Osteoblast (primary cell): ENCODE measurements around the gene PDCD7. TPM values are rescaled to one million over a fixed set of nuclear protein-coding genes. Genes with fewer than 3 reads are reported as not detected.

Source experiments
- DNase-seq: peaks from one replicate; pipeline ENCODE4 v3.0.0; 2011; ENCODE audit warnings: low spot score, mixed read lengths; ENCODE audit not compliant: insufficient read length; ENCODE audit errors: missing footprints
- H2AFZ ChIP-seq: 2 replicates; pipeline ENCODE4 v1.6.0; 2011; ENCODE audit warnings: mild to moderate bottlenecking, low read length
- H3K27ac ChIP-seq: 2 replicates; pipeline ENCODE4 v1.5.1; 2011; ENCODE audit warnings: mild to moderate bottlenecking, low read depth, low read length, moderate library complexity
- H3K27me3 ChIP-seq: 2 replicates; pipeline ENCODE4 v1.6.0; 2012; ENCODE audit warnings: mild to moderate bottlenecking, control low read depth, inconsistent platforms, low read length, moderate library complexity; ENCODE audit not compliant: insufficient read depth
- H3K36me3 ChIP-seq: 2 replicates; pipeline ENCODE4 v1.5.1; 2011; ENCODE audit warnings: mild to moderate bottlenecking, low read length, control low read depth, moderate library complexity; ENCODE audit not compliant: insufficient read depth
- H3K4me1 ChIP-seq: 2 replicates; pipeline ENCODE4 v1.5.1; 2011; ENCODE audit warnings: mild to moderate bottlenecking, low read length, control low read depth, moderate library complexity; ENCODE audit not compliant: insufficient read depth
- H3K4me2 ChIP-seq: 2 replicates; pipeline ENCODE4 v1.6.0; 2011; ENCODE audit warnings: mild to moderate bottlenecking, low read length; ENCODE audit not compliant: insufficient read depth
- H3K4me3 ChIP-seq: fragments of 200-600 bp; sonication (generic); 3 replicates; pipeline ENCODE4 v1.5.1; 2012; ENCODE audit warnings: mild to moderate bottlenecking, low read length, inconsistent platforms; ENCODE audit not compliant: insufficient read depth
- H3K79me2 ChIP-seq: 2 replicates; pipeline ENCODE4 v1.6.0; 2012; ENCODE audit warnings: mild to moderate bottlenecking, low read length, control low read depth, inconsistent platforms; ENCODE audit not compliant: insufficient read depth
- H3K9me3 ChIP-seq: 2 replicates; pipeline ENCODE4 v1.5.1; 2011; ENCODE audit warnings: low read depth, low read length, control low read depth
- H4K20me1 ChIP-seq: 2 replicates; pipeline ENCODE4 v1.6.0; 2012; ENCODE audit warnings: mild to moderate bottlenecking, low read length, control low read depth; ENCODE audit not compliant: insufficient read depth
- CTCF ChIP-seq: IDR thresholded peaks from 2 replicates; pipeline ENCODE4 v1.5.1; 2011; ENCODE audit warnings: mild to moderate bottlenecking, low read depth, low read length, moderate library complexity; ENCODE audit errors: extremely low read depth
- small RNA-seq: library from RNA; depleted of rRNA; stranded (forward); fragments of <200 nt; gene quantifications from one replicate; pipeline ENCODE3, GENCODE V24; 2012
- total RNA-seq: library from RNA; depleted of rRNA; stranded (reverse); fragments of >200 nt; gene quantifications from 2 replicates; pipeline ENCODE4 v1.2.3, GENCODE V29; 2012

Gene PDCD7
- total RNA-seq, 1 donor, result 19.5 TPM

GRCh38 chr15:65069179-65069578 is 64.4 kb downstream of the PDCD7 start:
- Histone ChIP-seq H4K20me1 (no peaks in the 10 kb centered on the region), H3K27ac (no peak overlapping the region), H3K9me3 (no peaks in the 10 kb centered on the region), H3K79me2 (no peaks in the 10 kb centered on the region), H3K27me3 (peaks cover 36% of the 10 kb centered on the region), H3K4me2 (no peak overlapping the region), H3K36me3 (no peaks in the 10 kb centered on the region), H3K4me1 (peaks cover 25% of the 10 kb centered on the region), H2AFZ (no peak overlapping the region), H3K4me3 (no peak overlapping the region)
- no peak for TF ChIP-seq CTCF
- peak; percentile 96 for DNase-seq

GRCh38 chr15:65068403-65068788 is 65.2 kb downstream of the PDCD7 start:
- Histone ChIP-seq H3K79me2 (no peaks in the 10 kb centered on the region), H3K9me3 (no peaks in the 10 kb centered on the region), H3K27ac (no peak overlapping the region), H4K20me1 (no peaks in the 10 kb centered on the region), H2AFZ (no peak overlapping the region), H3K4me3 (no peak overlapping the region), H3K27me3 (peaks cover 42% of the 10 kb centered on the region), H3K36me3 (no peaks in the 10 kb centered on the region), H3K4me1 (peaks cover 25% of the 10 kb centered on the region), H3K4me2 (no peak overlapping the region)
- peak; percentile 64 for DNase-seq
- no peak for TF ChIP-seq CTCF

GRCh38 chr15:65067645-65068402 is 65.8 kb downstream of the PDCD7 start, which contains the start of gene RASL12:
Gene RASL12, minus strand, starts transcription at chr15:65067991. Its CDS starts 156 bp downstream, at chr15:65067835.
- Histone ChIP-seq H3K4me1 (peaks cover 25% of the 10 kb centered on the region), H4K20me1 (no peaks in the 10 kb centered on the region), H2AFZ (no peak within 1 kb of the TSS), H3K4me2 (no peak within 1 kb of the TSS), H3K4me3 (peak within 1 kb of the TSS; percentile 22), H3K79me2 (no peaks in the 10 kb centered on the region), H3K36me3 (no peaks in the 10 kb centered on the region), H3K27ac (no peak within 1 kb of the TSS), H3K27me3 (peaks cover 42% of the 10 kb centered on the region), H3K9me3 (no peaks in the 10 kb centered on the region)
- no peak for DNase-seq
- TF ChIP-seq CTCF, result no peak

Small RNA genes within 50 kb of the gene (small RNA-seq; reads per million reads assigned to genes)
- gene AC013553.1, result not detected

Other genes starting within 250 kb of the PDCD7 start
- 3.8 and 6.2 TPM in 2 replicates for gene ANKDD1A, start 221.9 kb downstream of the PDCD7 start, total RNA-seq
- 142 and 164 TPM in 2 replicates for gene SPG21, start 143.9 kb downstream of the PDCD7 start, total RNA-seq
- 24.5 and 31.8 TPM in 2 replicates for gene MTFMT, start 104.2 kb downstream of the PDCD7 start, total RNA-seq
- gene SLC51B, start 88.4 kb downstream of the PDCD7 start, total RNA-seq, result not detected in 2 replicates
- gene RASL12, start 65.8 kb downstream of the PDCD7 start, total RNA-seq, result under 0.01 and 0.36 TPM in 2 replicates
- not detected in 2 replicates for gene KBTBD13, start 57.1 kb downstream of the PDCD7 start, total RNA-seq
- gene UBAP1L, start 18.6 kb downstream of the PDCD7 start, total RNA-seq, result 2.9 and 3.3 TPM in 2 replicates
- 39.5 and 46.7 TPM in 2 replicates for gene CLPX, start 51.5 kb upstream of the PDCD7 start, total RNA-seq
- gene CILP, start 77.7 kb upstream of the PDCD7 start, total RNA-seq, result under 0.01 TPM in 2 replicates
- gene PARP16, start 153.1 kb upstream of the PDCD7 start, total RNA-seq, result 6.2 and 6.5 TPM in 2 replicates
- gene RNU5A-1, start 162.2 kb upstream of the PDCD7 start, total RNA-seq, result not detected in 2 replicates
- gene RNU5B-1, start 170.9 kb upstream of the PDCD7 start, total RNA-seq, result not detected in 2 replicates
- gene IGDCC3, start 244.2 kb upstream of the PDCD7 start, total RNA-seq, result 0.29 TPM in 1 of 2 replicates, not detected in the other